ENCODE measurements around the gene ZFYVE9. TPM values are rescaled to one million over a fixed set of nuclear protein-coding genes. Genes with fewer than 3 reads are reported as not detected.

Gene ZFYVE9
- total RNA-seq, 1 experiment from 2014 or later = 19.6 TPM

GRCh38 chr1:52365746-52366516 lies 224.0 kb downstream of the ZFYVE9 start, which contains the start of gene CC2D1B (continued):
- TF ChIP-seq STAT6 (CRISPR knock-in tag; conservative IDR thresholded peaks at IDR 0.05; ENCODE audit: low read depth) (no peak), FOXK1 (CRISPR knock-in tag; IDR thresholded peaks at IDR 0.05) (peak; percentile 60; the same call in 1 of the 2 replicates), KAT7 (CRISPR knock-in tag; IDR thresholded peaks at IDR 0.05; ENCODE audit: borderline replicate concordance) (peak; percentile 58; the same call in 1 of the 2 replicates), TP53 (CRISPR knock-in tag; IDR thresholded peaks at IDR 0.05) (peak; percentile 81; the same call in 1 of the 2 replicates), CREB1 (CRISPR knock-in tag; IDR thresholded peaks at IDR 0.05) (0 out of 2 replicates have a peak, but pooled peaks have one; percentile 61), PRRX2 (CRISPR knock-in tag; IDR thresholded peaks at IDR 0.05) (no peak), JAZF1 (CRISPR knock-in tag; IDR thresholded peaks at IDR 0.05) (no peak), ZNF138 (CRISPR knock-in tag; conservative IDR thresholded peaks at IDR 0.05) (no peak), ZNF263 (CRISPR knock-in tag; IDR thresholded peaks at IDR 0.05; ENCODE audit: low read depth) (no peak), ZNF425 (CRISPR knock-in tag; conservative IDR thresholded peaks at IDR 0.05) (no peak), HMGA2 (CRISPR knock-in tag; IDR thresholded peaks at IDR 0.05) (no peak), AFF4 (CRISPR knock-in tag; IDR thresholded peaks at IDR 0.05; ENCODE audit: borderline replicate concordance) (no peak), SP1 (CRISPR knock-in tag; conservative IDR thresholded peaks at IDR 0.05) (peak; percentile 83), JUN (CRISPR knock-in tag; IDR thresholded peaks at IDR 0.05) (no peak), ARID4B (CRISPR knock-in tag; IDR thresholded peaks at IDR 0.05; ENCODE audit: borderline replicate concordance) (peak; percentile 86), ZNF232 (CRISPR knock-in tag; IDR thresholded peaks at IDR 0.05) (peak; percentile 83), ZBTB43 (CRISPR knock-in tag; IDR thresholded peaks at IDR 0.05) (0 out of 2 replicates have a peak, but pooled peaks have one; percentile 51), MLX (CRISPR knock-in tag; IDR thresholded peaks at IDR 0.05) (no peak), MXD4 (CRISPR knock-in tag; IDR thresholded peaks at IDR 0.05; ENCODE audit: borderline replicate concordance) (no peak)
- TF ChIP-seq, protein P1, sequence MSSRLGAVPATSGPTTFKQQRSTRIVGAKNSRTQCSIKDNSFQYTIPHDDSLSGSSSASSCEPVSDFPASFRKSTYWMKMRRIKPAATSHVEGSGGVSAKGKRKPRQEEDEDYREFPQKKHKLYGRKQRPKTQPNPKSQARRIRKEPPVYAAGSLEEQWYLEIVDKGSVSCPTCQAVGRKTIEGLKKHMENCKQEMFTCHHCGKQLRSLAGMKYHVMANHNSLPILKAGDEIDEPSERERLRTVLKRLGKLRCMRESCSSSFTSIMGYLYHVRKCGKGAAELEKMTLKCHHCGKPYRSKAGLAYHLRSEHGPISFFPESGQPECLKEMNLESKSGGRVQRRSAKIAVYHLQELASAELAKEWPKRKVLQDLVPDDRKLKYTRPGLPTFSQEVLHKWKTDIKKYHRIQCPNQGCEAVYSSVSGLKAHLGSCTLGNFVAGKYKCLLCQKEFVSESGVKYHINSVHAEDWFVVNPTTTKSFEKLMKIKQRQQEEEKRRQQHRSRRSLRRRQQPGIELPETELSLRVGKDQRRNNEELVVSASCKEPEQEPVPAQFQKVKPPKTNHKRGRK (CRISPR knock-in tag; IDR thresholded peaks at IDR 0.05; ENCODE audit: borderline replicate concordance) = no peak
- TF ChIP-seq, protein P2, sequence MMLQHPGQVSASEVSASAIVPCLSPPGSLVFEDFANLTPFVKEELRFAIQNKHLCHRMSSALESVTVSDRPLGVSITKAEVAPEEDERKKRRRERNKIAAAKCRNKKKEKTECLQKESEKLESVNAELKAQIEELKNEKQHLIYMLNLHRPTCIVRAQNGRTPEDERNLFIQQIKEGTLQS (CRISPR knock-in tag; conservative IDR thresholded peaks at IDR 0.05) = no peak

Measured in WTC11 (cell line).